Measurements from ENCODE around the gene N4BP2.
"Not testable (repeated sequence)": the region's sequence is repeated elsewhere in the genome, so short reads cannot be mapped to it uniquely, and the experiment has no call there.

The N4BP2 gene

GRCh38 chr4:40056716-40057585, at the start of gene N4BP2:
Gene N4BP2, plus strand, starts transcription at chr4:40056850. Its CDS starts 40,491 bp downstream, at chr4:40097341.
- H3K27ac Mint-ChIP-seq: peak within 1 kb of the TSS; percentile 94
- no peaks in the 10 kb centered on the region for H3K27me3 Mint-ChIP-seq
- peak; percentile 77 for ATAC-seq
- H3K9me3 Mint-ChIP-seq: no peaks in the 10 kb centered on the region
- H3K36me3 Mint-ChIP-seq: peaks cover 6% of the 10 kb centered on the region
- H3K4me1 Mint-ChIP-seq: peaks cover 39% of the 10 kb centered on the region
- H3K4me3 Mint-ChIP-seq: peak within 1 kb of the TSS; percentile 93

- Mint-ChIP-seq H3K4me3 (no peak overlapping the region), H3K9me3 (no peaks in the 10 kb centered on the region), H3K27ac (no peak overlapping the region), H3K36me3 (no peaks in the 10 kb centered on the region), H3K4me1 (no peaks in the 10 kb centered on the region), H3K27me3 (no peaks in the 10 kb centered on the region)
- no peak for ATAC-seq
These were observed 40.6 kb upstream of the N4BP2 start for GRCh38 chr4:40016007-40016406.

GRCh38 chr4:40020221-40020620, 36.4 kb upstream of the N4BP2 start:
- H3K4me3 Mint-ChIP-seq: no peak overlapping the region

GRCh38 chr4:40021116-40021515, 35.5 kb upstream of the N4BP2 start:
- not testable (repeated sequence) for H3K36me3 Mint-ChIP-seq, H3K27ac Mint-ChIP-seq, ATAC-seq, H3K9me3 Mint-ChIP-seq, H3K4me3 Mint-ChIP-seq, H3K4me1 Mint-ChIP-seq, H3K27me3 Mint-ChIP-seq

More at GRCh38 chr4:40020221-40020620, 36.4 kb upstream of the N4BP2 start:
- no peaks in the 10 kb centered on the region for H3K4me1 Mint-ChIP-seq
- no peak overlapping the region for H3K27ac Mint-ChIP-seq
- H3K9me3 Mint-ChIP-seq: no peaks in the 10 kb centered on the region
- no peaks in the 10 kb centered on the region for H3K36me3 Mint-ChIP-seq
- ATAC-seq: no peak
- no peaks in the 10 kb centered on the region for H3K27me3 Mint-ChIP-seq

- H3K4me3 Mint-ChIP-seq, H3K4me1 Mint-ChIP-seq, H3K27me3 Mint-ChIP-seq, H3K9me3 Mint-ChIP-seq, H3K27ac Mint-ChIP-seq, H3K36me3 Mint-ChIP-seq, ATAC-seq: not testable (repeated sequence)
These were observed 32.6 kb upstream of the N4BP2 start for GRCh38 chr4:40024049-40024448.

GRCh38 chr4:40032785-40033184, 23.9 kb upstream of the N4BP2 start:
- no peak for ATAC-seq
- no peaks in the 10 kb centered on the region for H3K9me3 Mint-ChIP-seq
- H3K27ac Mint-ChIP-seq: no peak overlapping the region
- H3K27me3 Mint-ChIP-seq: no peaks in the 10 kb centered on the region
- H3K4me1 Mint-ChIP-seq: no peaks in the 10 kb centered on the region
- no peak overlapping the region for H3K4me3 Mint-ChIP-seq
- H3K36me3 Mint-ChIP-seq: no peaks in the 10 kb centered on the region

- H3K27me3 Mint-ChIP-seq: no peaks in the 10 kb centered on the region
- H3K4me1 Mint-ChIP-seq: no peaks in the 10 kb centered on the region
- no peak overlapping the region for H3K27ac Mint-ChIP-seq
- no peak for ATAC-seq
- H3K9me3 Mint-ChIP-seq: no peaks in the 10 kb centered on the region
- H3K36me3 Mint-ChIP-seq: no peaks in the 10 kb centered on the region
- no peak overlapping the region for H3K4me3 Mint-ChIP-seq
These were observed 23.0 kb upstream of the N4BP2 start for GRCh38 chr4:40033613-40034012.

GRCh38 chr4:40038977-40039376, 17.7 kb upstream of the N4BP2 start:
- no peak for ATAC-seq
- Mint-ChIP-seq H3K36me3 (no peaks in the 10 kb centered on the region), H3K4me3 (no peak overlapping the region), H3K27ac (no peak overlapping the region), H3K27me3 (no peaks in the 10 kb centered on the region), H3K4me1 (no peaks in the 10 kb centered on the region), H3K9me3 (no peaks in the 10 kb centered on the region)

- Mint-ChIP-seq H3K9me3 (no peaks in the 10 kb centered on the region), H3K27ac (no peak overlapping the region), H3K4me3 (no peak overlapping the region), H3K27me3 (no peaks in the 10 kb centered on the region), H3K36me3 (no peaks in the 10 kb centered on the region), H3K4me1 (peaks cover under 1% of the 10 kb centered on the region)
- no peak for ATAC-seq
These were observed 15.7 kb upstream of the N4BP2 start for GRCh38 chr4:40040908-40041307.

GRCh38 chr4:40043786-40044185, 12.9 kb upstream of the N4BP2 start:
- Mint-ChIP-seq H3K27me3 (no peaks in the 10 kb centered on the region), H3K4me3 (no peak overlapping the region), H3K27ac (no peak overlapping the region), H3K4me1 (peaks cover 7% of the 10 kb centered on the region), H3K36me3 (no peaks in the 10 kb centered on the region), H3K9me3 (no peaks in the 10 kb centered on the region)
- ATAC-seq: no peak

- Mint-ChIP-seq H3K36me3 (no peaks in the 10 kb centered on the region), H3K4me3 (no peak overlapping the region), H3K4me1 (peaks cover 7% of the 10 kb centered on the region), H3K27me3 (no peaks in the 10 kb centered on the region), H3K9me3 (no peaks in the 10 kb centered on the region), H3K27ac (peak overlapping the region; percentile 26)
- ATAC-seq: peak; percentile 54
These were observed 10.2 kb upstream of the N4BP2 start for GRCh38 chr4:40046311-40046980.

- no peak overlapping the region for H3K4me3 Mint-ChIP-seq
These were observed 3.5 kb upstream of the N4BP2 start for GRCh38 chr4:40053161-40053560.

GRCh38 chr4:40055511-40055862, 1.2 kb upstream of the N4BP2 start:
- H3K36me3 Mint-ChIP-seq: peaks cover 5% of the 10 kb centered on the region

More at GRCh38 chr4:40053161-40053560, 3.5 kb upstream of the N4BP2 start:
- Mint-ChIP-seq H3K27me3 (no peaks in the 10 kb centered on the region), H3K9me3 (no peaks in the 10 kb centered on the region), H3K36me3 (no peaks in the 10 kb centered on the region), H3K27ac (no peak overlapping the region), H3K4me1 (peaks cover 23% of the 10 kb centered on the region)
- ATAC-seq: no peak

GRCh38 chr4:40055863-40056715, 561 bp upstream of the N4BP2 start:
- Mint-ChIP-seq H3K36me3 (peaks cover 5% of the 10 kb centered on the region), H3K4me3 (peak overlapping the region; percentile 86), H3K27ac (peak overlapping the region; percentile 94), H3K27me3 (no peaks in the 10 kb centered on the region), H3K4me1 (peaks cover 39% of the 10 kb centered on the region), H3K9me3 (no peaks in the 10 kb centered on the region)
- peak; percentile 64 for ATAC-seq

More at GRCh38 chr4:40055511-40055862, 1.2 kb upstream of the N4BP2 start:
- Mint-ChIP-seq H3K4me1 (peaks cover 39% of the 10 kb centered on the region), H3K27me3 (no peaks in the 10 kb centered on the region), H3K4me3 (peak overlapping the region; percentile 86), H3K9me3 (no peaks in the 10 kb centered on the region), H3K27ac (peak overlapping the region; percentile 94)
- ATAC-seq: peak; percentile 44

GRCh38 chr4:40057586-40058091, 989 bp downstream of the N4BP2 start:
- H3K36me3 Mint-ChIP-seq: peaks cover 12% of the 10 kb centered on the region
- peak overlapping the region; percentile 93 for H3K4me3 Mint-ChIP-seq
- peak; percentile 83 for ATAC-seq
- H3K9me3 Mint-ChIP-seq: no peaks in the 10 kb centered on the region
- peaks cover 39% of the 10 kb centered on the region for H3K4me1 Mint-ChIP-seq
- peak overlapping the region; percentile 94 for H3K27ac Mint-ChIP-seq
- no peaks in the 10 kb centered on the region for H3K27me3 Mint-ChIP-seq
